Hepatocyte (in vitro differentiated cells): ENCODE measurements around the gene EVA1A. TPM values are rescaled to one million over a fixed set of nuclear protein-coding genes. Genes with fewer than 3 reads are reported as not detected.

Experiments used
- DNase-seq: peaks from one replicate; pipeline ENCODE4 v3.0.0-alpha.2; 2016; ENCODE audit warnings: low spot score
- H2AFZ ChIP-seq: fragments of 200-600 bp; sonication (generic); 2 replicates; pipeline ENCODE4 v1.6.0; 2016; ENCODE audit warnings: antibody characterized with exemption, mild to moderate bottlenecking
- H3K27ac ChIP-seq: fragments of 200-600 bp; sonication (generic); 2 replicates; pipeline ENCODE4 v1.5.1; 2016; ENCODE audit warnings: mild to moderate bottlenecking
- H3K27me3 ChIP-seq: fragments of 200-600 bp; sonication (generic); 2 replicates; pipeline ENCODE4 v1.6.1; 2016
- H3K36me3 ChIP-seq: fragments of 200-600 bp; sonication (generic); replicated peaks from 2 replicates; pipeline ENCODE4 v1.5.1; 2016; ENCODE audit warnings: low read depth; ENCODE audit not compliant: insufficient read depth
- H3K4me1 ChIP-seq: fragments of 200-600 bp; sonication (generic); 2 replicates; pipeline ENCODE4 v1.5.1; 2016; ENCODE audit warnings: mild to moderate bottlenecking, moderate library complexity; ENCODE audit not compliant: insufficient read depth
- H3K4me2 ChIP-seq: fragments of 200-600 bp; sonication (generic); 2 replicates; pipeline ENCODE4 v1.6.0; 2016
- H3K4me3 ChIP-seq: fragments of 200-600 bp; sonication (generic); 2 replicates; pipeline ENCODE4 v1.5.1; 2016; ENCODE audit warnings: mild to moderate bottlenecking
- H3K79me2 ChIP-seq: fragments of 200-600 bp; sonication (generic); 2 replicates; pipeline ENCODE4 v1.6.0; 2017; ENCODE audit warnings: mild to moderate bottlenecking
- H3K9me2 ChIP-seq: fragments of 200-600 bp; sonication (generic); replicated peaks from 2 replicates; pipeline ENCODE4 v1.6.0; 2017; ENCODE audit warnings: mild to moderate bottlenecking; ENCODE audit not compliant: insufficient read depth
- H3K9me3 ChIP-seq: fragments of 200-600 bp; sonication (generic); 2 replicates; pipeline ENCODE4 v1.5.1; 2016; ENCODE audit warnings: low read depth, mild to moderate bottlenecking
- H4K20me1 ChIP-seq: fragments of 200-600 bp; sonication (generic); 2 replicates; pipeline ENCODE4 v1.6.0; 2016; ENCODE audit warnings: mild to moderate bottlenecking; ENCODE audit not compliant: insufficient read depth, poor library complexity, severe bottlenecking
- EZH2 ChIP-seq: fragments of 200-600 bp; sonication (generic); IDR thresholded peaks from 2 replicates; pipeline ENCODE4 v1.6.1; 2016; ENCODE audit warnings: antibody characterized with exemption, mild to moderate bottlenecking, borderline replicate concordance
- EZH2phosphoT487 ChIP-seq: fragments of 200-600 bp; sonication (generic); IDR thresholded peaks from one replicate; pipeline ENCODE4 v1.6.1; 2018; ENCODE audit warnings: antibody characterized with exemption, mild to moderate bottlenecking, low read depth, moderate library complexity; ENCODE audit not compliant: unreplicated experiment, severe bottlenecking
- WGBS: methylation state at CpG from one replicate; pipeline ENCODE4 v1.1.6; 2016; ENCODE audit warnings: low lambda C conversion rate; ENCODE audit errors: missing lambda C conversion rate; 5-methylcytosine and 5-hydroxymethylcytosine counted together
- polyA plus RNA-seq: library from polyadenylated mRNA; unstranded; fragments of >200 nt; fragmentation: Nextera tagmentation; extraction: Ambion mirVana; gene quantifications from 2 replicates; pipeline ENCODE4 v1.2.1, GENCODE V29; 2016
- total RNA-seq: library from RNA; depleted of rRNA; stranded (reverse); fragments of >200 nt; gene quantifications from 2 replicates; pipeline ENCODE4 v1.2.3, GENCODE V29; 2014
- TF ChIP-seq, protein P1 (sequence below): fragments of 200-600 bp; sonication (generic); IDR thresholded peaks from 2 replicates; pipeline ENCODE4 v1.5.1; 2016; ENCODE audit warnings: antibody characterized with exemption, mild to moderate bottlenecking; ENCODE audit not compliant: poor library complexity

EVA1A gene
- total and polyA plus RNA-seq, 2 experiments from 2014 or later = 15.3 to 30.8 TPM

DNA sequence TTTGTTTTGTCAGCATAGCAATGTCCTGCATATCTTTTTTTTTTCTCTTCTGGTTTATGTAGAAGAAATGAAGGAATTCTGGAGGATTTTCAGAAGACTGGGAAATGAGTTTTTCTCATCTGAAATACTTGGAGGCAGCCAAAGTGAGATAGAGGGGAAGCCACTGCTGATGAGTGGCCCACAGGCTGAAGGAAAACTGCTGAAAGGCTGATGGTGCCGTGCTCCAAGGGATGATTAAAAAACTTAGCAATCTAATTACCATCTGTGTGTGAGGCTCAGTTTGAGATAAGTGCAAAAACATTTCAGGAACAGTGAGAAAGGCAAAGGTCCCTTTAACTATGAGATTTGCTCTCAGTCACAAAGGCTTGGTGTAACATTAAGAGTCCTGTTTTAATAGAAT is 98.5 kb downstream of the EVA1A start:
- Histone ChIP-seq H4K20me1 (no peaks in the 10 kb centered on the region), H2AFZ (no peak overlapping the region), H3K27me3 (no peaks in the 10 kb centered on the region), H3K36me3 (no peaks in the 10 kb centered on the region), H3K9me2 (no peaks in the 10 kb centered on the region), H3K9me3 (no peaks in the 10 kb centered on the region), H3K79me2 (no peaks in the 10 kb centered on the region), H3K4me3 (no peak overlapping the region), H3K27ac (no peak overlapping the region), H3K4me2 (no peak overlapping the region), H3K4me1 (peaks cover 4% of the 10 kb centered on the region)
- WGBS = 38% methylated on average over 1 of the region's 1 CpG
- TF ChIP-seq EZH2 (no peak), EZH2phosphoT487 (no peak)
- TF ChIP-seq, protein P1, sequence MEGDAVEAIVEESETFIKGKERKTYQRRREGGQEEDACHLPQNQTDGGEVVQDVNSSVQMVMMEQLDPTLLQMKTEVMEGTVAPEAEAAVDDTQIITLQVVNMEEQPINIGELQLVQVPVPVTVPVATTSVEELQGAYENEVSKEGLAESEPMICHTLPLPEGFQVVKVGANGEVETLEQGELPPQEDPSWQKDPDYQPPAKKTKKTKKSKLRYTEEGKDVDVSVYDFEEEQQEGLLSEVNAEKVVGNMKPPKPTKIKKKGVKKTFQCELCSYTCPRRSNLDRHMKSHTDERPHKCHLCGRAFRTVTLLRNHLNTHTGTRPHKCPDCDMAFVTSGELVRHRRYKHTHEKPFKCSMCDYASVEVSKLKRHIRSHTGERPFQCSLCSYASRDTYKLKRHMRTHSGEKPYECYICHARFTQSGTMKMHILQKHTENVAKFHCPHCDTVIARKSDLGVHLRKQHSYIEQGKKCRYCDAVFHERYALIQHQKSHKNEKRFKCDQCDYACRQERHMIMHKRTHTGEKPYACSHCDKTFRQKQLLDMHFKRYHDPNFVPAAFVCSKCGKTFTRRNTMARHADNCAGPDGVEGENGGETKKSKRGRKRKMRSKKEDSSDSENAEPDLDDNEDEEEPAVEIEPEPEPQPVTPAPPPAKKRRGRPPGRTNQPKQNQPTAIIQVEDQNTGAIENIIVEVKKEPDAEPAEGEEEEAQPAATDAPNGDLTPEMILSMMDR = no peak
- DNase-seq = no peak

DNA sequence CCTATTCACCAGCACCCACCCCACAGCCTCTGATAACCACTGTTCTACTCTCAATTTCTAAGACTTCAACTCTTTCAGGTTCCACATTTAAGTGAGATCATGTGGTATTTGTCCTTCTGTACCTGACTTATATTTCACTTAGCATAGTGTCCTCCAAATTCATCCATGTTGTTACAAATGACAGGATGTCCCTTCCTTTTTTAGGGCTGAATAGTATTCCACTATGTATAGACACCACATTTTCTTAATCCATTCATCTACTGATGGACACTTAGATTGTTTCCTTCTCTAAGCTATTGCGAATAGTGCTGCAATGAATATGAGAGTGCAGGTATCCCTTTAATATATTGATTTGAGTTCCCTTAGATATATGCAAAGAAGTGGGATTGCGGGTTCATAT is 100.1 kb downstream of the EVA1A start:
- Histone ChIP-seq H3K27me3 (no peaks in the 10 kb centered on the region), H3K79me2 (no peaks in the 10 kb centered on the region), H3K36me3 (no peaks in the 10 kb centered on the region), H3K4me1 (peaks cover 4% of the 10 kb centered on the region), H3K4me2 (no peak overlapping the region), H3K9me3 (no peaks in the 10 kb centered on the region), H3K9me2 (no peaks in the 10 kb centered on the region), H2AFZ (no peak overlapping the region), H4K20me1 (no peaks in the 10 kb centered on the region), H3K27ac (no peak overlapping the region), H3K4me3 (no peak overlapping the region)
- DNase-seq = no peak
- TF ChIP-seq EZH2 (no peak), EZH2phosphoT487 (no peak)
- TF ChIP-seq, protein P1 = no peak
- 98% methylated on average over 2 of the region's 2 CpGs for WGBS

DNA sequence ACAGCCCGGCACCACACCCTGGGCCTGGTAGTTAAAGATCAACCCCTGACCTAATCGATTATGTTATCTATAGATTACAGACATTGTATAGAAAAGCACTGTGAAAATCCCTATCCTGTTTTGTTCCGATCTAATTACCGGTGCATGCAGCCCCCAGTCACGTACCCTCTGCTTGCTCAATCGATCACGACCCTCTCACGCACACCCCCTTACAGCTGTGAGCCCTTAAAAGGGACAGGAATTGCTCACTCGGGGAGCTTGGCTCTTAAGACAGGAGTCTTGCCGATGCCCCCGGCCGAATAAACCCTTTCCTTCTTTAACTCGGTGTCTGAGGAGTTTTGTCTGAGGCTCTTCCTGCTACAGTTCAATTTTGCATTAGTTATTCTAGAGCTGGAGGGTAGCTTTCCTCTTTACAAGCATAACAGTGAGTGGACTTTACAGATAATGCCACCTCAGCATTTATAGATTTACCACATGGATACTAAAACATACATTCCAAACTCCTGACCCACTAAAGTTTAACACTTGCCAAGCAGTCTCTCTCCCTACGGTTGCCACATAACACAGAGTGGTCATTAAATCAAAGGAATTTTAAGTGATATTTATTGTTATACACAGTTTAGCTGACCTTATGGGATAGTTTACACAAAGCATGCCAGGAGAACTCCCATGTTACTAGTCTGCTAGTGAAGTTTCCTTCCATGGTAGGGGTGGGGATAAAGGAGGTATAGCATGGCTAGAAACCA is 101.0 kb downstream of the EVA1A start:
- WGBS = 63% methylated on average over 14 of the region's 14 CpGs

More for the DNA sequence above, 101.0 kb downstream of the EVA1A start:
- Histone ChIP-seq H3K4me3 (no peak overlapping the region), H3K9me3 (no peaks in the 10 kb centered on the region), H3K4me1 (peaks cover 4% of the 10 kb centered on the region), H4K20me1 (no peaks in the 10 kb centered on the region), H3K27ac (no peak overlapping the region), H3K4me2 (no peak overlapping the region), H3K9me2 (no peaks in the 10 kb centered on the region), H2AFZ (no peak overlapping the region), H3K36me3 (no peaks in the 10 kb centered on the region), H3K27me3 (no peaks in the 10 kb centered on the region), H3K79me2 (no peaks in the 10 kb centered on the region)
- TF ChIP-seq EZH2phosphoT487 (no peak), EZH2 (no peak)
- TF ChIP-seq, protein P1 = no peak
- peak; percentile 13 for DNase-seq
